RCC 7860 (cell line): ENCODE measurements around the gene PDLIM7.

Experiments used
- DNase-seq: peaks from one replicate; pipeline ENCODE4 v3.0.0-alpha.2; 2015; ENCODE audit warnings: low spot score
- FAIRE-seq: peaks from 2 replicates; lab custom pipeline; 2012; peaks lifted over from hg19 to GRCh38; lab: Jason Lieb, UNC

PDLIM7 gene

DNA sequence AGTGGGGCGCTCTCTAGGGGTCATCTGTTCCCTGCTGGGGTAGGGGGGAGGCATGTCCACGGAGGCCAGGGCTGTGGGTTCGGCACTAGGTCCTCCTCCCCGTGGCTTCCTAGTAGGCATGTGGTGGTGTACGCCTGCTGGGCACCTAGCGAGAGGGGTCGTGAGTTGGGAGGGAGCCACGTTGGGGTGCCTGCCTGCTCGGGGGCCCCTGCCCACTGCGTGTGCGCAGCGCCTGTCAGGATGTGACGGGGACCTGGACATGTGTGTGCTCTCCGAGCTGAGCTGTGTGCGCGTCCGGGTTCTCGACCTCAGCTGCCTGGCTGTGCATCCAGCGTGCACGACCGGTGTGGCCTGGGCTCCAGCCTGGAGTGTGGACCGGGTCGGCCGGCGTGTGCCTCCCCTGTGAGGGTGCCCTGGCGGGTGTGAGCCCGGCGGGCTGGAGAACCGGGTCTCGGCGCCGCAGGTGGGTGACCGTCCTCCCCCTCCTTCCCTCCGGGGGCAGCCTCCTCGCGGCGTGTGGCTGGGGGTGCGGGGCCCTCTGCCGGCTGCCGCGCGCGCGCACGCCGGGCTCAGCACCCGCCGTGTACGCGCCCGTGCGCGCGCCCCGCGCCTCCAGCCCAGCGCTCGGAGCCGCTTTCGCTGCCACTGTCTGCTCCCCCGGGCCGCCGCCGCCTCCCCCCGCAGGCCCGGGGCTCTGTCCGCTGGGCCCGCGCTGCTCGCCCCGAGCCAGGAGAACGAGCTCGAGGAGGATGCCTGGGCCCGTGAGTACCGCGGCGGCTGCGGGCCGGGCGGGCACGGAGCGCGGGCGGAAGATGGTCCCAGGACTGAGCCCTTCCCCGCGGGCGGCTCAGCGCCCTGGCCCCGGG is 51.0 kb downstream of the PDLIM7 start, which contains the start of gene PRR7:
Gene PRR7, plus strand, starts transcription at position 615 of the 866 bp plus-strand sequence. CDS start 8,254 bp downstream, outside the sequence.
- no peak for FAIRE-seq
- peak; percentile 49 for DNase-seq

DNA sequence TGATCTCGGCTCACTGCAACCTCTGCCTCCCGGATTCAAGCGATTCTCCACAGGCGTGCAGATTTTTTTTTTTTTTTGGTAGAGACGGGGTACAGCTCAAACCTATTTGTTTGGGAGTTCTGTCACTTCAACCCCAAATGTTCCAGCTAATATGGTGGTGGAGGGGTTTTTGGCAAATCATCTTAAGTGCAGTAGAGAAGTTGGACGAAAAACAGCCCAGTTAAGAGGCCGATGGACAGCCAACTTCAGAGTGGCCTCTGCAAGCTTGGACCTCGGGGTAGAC is 51.5 kb downstream of the PDLIM7 start:
- DNase-seq: no peak
- no peak for FAIRE-seq

DNA sequence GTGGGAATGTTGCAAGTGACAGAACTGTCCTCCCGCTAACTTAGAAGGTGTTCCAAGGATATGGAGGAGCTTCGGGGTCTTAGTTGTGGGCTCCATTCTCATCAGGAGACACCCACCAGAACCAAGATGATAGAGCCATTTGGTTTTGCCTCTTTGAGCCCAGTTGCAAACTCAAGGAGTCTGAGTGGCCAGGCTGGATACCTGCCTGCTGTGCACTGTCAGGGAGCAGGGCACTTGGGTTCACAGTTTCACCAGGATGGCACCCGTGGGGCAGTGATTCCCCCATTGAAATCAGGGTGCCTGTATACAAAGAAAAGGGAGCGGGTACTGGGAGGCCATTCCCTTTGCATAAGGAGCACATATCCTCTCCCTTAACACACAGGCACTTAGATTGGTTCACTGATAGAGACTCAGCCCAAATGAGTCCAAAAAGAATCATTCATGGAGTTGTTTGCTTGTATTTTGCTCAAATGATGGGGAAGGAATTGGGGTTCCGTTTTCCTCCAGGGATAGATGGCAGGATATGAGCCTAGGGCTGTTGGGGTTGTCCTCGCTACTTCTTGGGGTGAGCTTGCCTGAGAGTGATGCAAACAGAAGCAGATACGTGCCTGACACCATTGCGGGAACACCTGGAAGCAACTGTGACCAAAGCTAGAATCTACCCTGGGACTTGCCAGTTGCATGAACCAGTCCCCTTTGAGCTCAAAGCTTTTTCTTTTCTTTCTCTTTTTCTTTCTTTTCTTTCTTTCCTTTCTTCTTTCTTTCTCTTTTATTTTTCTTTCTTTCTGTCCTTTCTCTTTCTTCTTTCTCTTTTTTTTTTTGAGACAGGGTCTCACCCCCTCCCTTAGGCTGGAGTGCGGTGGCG is 52.1 kb downstream of the PDLIM7 start:
- no peak for DNase-seq
- FAIRE-seq: no peak

DNA sequence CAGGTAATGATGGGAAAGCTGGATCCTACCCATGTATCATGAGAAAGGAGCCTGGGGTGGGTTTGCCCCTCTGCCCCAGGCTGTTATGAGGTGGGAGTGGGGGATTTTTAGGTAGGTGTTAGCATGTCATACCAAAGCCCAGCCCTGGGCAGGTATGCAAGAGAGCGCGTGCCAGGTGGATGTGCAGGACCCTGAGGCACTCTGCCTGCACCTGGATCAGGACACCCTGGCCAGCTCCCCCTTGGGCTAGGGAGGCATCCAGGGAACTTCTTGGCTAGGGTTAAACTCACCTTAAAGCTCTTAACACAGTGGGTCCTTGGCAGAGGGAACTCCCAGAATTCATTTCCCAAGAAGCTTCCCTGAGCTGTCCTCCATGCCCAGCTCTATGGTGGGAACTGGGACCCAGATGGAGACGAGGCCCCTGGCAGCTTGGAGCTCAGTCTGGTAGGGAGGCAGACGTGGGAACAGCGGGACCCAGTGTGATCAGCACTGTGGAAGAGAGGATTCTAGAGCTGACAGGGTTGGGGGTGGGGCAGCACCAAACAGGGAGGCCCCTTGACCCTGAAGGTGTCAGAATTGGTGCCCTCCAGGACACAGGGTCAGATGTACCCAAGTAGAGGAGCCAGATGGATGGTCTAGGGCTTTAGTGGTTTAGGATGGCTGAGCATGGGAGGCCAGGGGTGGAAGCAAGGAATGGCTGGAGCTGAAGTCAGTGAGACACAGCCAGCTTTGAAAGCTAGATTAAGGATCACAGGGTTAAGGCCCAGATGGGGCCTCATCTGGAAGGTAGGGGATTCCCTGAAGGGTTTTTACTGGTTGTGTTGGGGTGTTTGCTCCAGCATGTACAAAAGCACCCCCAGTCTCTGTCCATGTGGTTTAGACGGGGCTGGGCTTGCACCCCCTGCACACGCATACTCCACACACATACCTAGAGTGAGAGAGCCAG is 53.0 kb downstream of the PDLIM7 start:
- no peak for DNase-seq
- FAIRE-seq: no peak

DNA sequence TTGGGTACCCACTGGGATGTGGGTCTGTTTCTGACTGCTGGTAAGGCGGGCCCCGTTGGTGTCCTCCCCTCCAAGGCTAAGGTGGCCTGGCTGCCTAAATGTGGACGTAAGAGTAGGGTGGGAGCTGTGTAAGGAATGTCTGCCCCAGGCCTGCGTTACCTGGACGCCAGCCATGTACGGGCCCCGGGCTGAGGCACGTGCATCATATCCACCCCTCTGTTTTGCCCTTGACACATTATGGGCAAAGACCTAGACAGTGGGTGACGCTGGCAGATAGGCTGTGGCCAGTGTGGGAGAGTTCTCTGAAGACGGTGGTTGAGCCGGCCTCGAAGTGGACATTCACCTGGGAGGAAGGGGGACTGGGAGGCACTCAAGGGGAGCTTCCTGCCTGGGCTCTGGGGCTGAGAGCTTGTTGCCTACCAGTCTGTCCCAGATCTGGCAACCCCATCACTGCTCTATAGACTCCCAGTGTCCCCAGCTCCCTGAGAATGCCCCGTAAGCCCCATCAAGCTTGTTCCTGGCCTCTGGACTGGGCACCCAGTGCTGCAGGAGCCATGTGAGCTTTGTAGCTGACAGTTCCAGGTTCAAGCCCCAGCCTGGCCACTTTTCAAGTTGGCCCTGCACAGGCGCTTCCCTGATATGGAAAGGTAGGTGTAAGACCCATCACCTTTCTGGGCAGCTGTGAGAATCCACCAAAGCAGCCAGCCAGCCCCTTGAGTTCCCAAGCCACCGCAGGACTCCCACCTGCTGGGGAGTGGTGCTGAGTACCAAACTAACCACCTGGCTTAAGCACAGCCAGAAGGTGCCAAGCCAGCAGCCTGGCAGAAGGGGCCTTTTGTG is 54.0 kb downstream of the PDLIM7 start:
- no peak for FAIRE-seq
- DNase-seq: no peak

DNA sequence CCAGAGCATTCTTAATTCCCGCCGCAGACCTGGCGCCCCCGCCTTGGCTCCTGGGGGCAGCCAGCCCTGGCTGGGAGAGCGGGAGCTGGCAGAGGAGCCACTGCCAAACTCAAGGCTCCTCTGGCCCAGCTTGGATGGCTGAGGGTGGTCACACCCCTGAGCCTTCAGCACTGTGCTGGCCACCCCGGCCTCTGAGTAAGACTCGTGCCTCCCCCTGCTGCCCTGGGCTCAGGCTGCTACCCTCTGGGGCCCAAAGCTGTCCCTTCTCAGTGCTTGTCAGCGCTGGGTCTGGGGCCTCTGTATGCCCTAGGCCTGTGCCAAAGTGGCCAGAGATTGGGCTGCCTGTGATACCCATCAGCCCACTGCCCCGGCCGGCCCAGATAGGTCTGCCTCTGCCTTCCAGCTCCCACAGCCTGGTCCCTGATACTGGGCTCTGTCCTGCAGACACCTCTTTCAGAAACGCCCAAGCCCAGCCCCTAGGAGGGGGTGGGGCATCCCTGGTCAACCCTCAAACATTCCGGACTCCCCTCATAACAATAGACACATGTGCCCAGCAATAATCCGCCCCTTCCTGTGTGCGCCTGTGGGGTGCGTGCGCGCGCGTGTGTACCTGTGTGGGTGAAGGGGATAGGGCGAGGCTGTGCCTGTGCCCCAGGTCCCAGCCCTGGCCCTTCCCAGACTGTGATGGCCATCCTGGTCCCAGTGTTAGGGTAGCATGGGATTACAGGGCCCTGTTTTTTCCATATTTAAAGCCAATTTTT is 55.2 kb downstream of the PDLIM7 start:
- FAIRE-seq: no peak

DNA sequence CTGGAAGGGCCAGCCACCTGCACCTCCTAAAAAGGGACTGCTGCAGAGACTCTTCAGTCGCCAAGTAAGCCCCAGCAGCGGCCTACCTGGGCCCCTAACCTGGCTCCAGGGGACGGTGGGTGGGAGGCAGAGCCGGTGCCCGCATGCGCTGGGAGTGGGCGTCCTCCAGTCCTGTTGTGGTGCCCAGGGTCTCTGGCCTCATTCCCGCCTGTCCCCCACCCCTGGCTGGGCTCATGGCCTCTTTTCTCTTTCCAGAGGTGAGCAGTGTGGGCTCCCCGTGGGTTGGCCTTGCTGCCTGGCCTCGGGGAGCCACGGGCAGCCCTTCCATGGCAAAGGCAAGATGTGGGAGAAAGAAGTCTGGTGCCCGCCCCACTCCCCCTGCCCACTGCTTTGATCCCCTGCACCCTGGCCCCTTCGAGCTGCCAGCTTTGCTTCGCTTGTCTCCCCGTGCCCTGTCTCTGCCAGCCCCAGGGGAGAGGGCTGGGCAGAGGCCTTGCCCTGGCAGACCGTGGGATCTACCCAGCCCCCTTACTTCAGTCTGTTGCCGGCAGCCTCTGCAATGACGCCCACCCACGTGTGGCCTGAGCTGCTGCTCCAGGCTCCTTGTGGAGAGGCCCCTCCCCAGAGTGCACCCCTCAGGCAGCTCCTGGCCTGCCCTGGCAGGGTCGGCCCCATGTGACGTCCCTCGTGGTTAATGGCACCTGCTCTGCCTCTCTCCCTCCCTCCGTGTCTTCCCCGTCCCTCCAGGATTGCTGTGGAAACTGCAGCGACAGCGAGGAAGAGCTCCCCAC is 56.2 kb downstream of the PDLIM7 start:
- no peak for DNase-seq
- no peak for FAIRE-seq

More for the DNA sequence above, 55.2 kb downstream of the PDLIM7 start:
- DNase-seq: no peak

DNA sequence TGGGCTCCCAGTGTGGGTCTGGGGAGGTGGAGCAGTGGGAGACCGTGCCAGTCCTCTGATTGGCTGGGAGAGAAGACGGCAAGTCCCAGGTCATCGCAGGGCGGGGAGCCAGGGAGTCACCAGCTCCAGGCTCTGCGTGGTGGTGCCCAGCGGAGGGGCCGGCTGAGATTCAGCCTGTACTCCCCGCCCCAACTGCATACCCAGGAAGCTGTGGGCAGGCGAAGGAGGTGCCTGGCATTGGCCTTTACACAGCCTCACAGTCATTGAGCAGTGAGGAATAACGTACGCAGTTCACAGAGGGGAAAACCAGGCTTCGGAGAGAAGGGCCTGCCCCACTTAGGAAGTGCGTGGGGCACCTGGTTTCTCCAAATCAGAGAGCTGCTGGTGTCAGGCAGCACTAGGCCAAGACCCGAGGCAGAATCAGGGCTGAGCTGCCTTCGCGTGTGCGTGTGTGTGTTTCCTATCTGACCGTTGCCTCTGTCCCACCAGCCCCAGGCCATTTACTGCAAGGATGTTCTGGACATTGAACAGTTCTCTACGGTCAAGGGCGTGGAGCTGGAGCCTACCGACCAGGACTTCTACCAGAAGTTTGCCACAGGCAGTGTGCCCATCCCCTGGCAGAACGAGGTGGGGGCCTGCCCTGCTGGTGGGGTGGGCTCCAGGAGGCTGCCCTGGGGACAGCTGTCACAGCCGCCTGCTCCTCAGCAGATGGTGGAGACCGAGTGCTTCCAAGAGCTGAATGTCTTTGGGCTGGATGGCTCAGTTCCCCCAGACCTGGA is 57.0 kb downstream of the PDLIM7 start:
- DNase-seq: no peak
- no peak for FAIRE-seq

DNA sequence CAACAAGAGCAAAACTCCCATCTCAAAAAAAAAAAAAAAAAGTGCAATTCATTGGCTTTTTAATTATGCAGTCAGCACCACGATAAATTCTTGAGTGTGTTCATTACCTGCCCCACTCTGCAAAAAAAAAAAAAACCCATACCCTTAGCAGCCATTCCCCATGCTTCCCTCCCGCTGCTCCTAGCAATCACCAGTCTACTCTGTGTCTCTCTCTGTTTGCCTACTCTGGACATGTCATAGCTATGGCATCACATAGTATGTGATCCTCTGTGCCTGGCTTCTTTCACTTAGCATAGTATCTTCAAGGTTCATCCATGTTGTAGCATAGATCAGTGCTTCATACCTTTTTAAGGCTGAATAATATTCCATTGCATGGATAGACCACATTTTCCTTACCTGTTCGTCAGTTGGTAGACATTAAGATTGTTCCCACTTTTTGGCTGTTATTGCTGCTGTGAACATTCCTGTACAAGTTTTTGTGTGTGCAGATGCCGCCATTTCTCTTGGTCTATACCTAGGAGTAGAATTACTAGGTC is 57.8 kb downstream of the PDLIM7 start:
- DNase-seq (no peak), FAIRE-seq (no peak)

DNA sequence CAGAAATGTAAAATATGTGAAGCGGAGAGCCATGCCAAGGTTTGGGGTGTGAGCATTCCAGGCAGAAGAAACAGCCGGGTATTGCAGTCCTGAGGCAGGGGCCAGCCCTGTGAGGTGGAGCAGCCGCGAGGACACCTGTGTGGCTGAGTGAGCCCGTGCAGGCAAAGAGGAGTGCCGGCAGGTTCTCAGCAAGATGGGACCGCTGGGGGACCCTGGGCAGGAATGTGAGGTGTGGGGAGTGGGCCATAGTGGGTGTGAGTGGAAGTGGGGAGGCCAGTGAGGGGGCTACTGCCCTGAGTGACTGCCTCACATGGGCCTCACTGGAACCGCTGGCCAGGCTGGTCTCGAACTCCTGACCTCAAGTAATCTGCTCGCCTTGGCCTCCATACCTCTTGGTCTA is 58.9 kb downstream of the PDLIM7 start:
- DNase-seq (no peak), FAIRE-seq (no peak)

DNA sequence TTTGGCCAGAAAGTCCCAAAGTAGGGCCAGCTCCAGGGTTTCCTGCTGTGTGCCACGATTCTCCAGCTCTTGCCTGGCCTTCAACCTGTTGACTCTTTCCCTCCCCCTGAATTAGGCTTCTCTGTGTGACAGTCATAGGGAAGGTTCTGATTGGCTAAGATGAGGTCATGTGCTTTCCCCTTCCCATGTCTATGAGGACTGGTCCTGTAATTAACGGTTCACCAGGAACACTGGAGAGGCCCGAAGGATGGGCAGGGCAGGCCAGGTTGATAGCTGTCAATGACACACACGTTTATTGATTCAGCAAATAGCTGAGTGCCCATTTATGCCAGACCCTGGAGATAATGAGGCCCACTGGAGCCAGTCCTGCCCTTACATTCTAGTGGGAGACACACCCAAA is 59.8 kb downstream of the PDLIM7 start:
- FAIRE-seq (no peak), DNase-seq (no peak)

DNA sequence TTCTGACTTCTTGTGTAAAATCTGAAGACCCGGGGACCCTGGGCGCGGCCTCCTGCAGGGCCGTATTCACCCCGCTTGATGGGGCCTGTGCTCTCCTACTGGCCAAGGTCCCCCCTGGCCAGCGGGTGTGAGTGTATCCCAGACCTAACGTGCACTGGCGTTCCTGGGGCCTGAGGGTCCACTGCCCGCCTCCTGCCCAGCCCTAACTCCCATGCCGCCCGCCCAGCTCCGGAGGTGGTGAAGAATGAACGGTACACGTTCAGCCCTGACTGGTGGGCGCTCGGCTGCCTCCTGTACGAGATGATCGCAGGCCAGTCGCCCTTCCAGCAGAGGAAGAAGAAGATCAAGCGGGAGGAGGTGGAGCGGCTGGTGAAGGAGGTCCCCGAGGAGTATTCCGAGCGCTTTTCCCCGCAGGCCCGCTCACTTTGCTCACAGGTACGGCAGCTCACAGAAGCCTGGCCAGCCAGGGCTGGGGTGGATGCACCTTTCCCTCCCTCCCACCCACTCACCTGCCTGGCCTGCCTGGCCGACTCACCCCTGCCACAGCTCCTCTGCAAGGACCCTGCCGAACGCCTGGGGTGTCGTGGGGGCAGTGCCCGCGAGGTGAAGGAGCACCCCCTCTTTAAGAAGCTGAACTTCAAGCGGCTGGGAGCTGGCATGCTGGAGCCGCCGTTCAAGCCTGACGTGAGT is 61.4 kb downstream of the PDLIM7 start:
- no peak for FAIRE-seq

DNA sequence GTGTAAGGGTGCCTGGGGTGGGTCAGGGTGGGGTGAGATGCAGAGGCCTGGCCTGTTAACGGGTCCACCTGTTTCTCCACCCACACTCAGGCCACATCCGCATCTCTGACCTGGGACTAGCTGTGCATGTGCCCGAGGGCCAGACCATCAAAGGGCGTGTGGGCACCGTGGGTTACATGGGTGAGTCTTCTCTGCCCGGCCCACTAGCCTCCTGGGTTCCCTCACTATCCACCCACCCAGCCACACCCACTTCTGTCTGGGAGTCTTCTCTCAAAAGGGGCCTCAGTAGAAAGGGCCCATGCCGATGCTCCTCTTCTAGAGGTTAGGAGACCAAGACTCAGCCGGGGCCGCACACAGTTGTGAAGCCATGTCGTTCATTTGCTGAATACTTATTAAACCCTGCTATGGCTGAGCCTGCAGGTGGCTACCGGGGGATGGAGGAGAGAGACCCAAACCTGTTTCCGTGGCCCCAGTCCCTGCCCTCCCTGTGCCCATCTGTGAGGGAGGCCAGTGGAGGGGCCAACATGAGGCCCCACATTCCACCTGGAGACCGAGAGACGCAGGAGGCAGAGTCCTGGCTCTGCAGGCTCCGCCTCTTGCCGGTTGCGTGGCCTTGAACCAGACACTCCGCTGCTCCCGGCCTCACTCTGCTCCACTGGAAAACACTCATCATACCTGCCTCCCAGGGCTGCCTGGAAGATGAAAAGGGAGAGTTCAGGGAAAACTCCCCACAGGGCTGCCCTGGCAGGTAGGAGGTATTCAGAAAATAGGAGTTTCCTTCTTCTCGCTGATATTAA is 62.3 kb downstream of the PDLIM7 start:
- DNase-seq: no peak
- no peak for FAIRE-seq

More for the DNA sequence above, 61.4 kb downstream of the PDLIM7 start:
- no peak for DNase-seq

DNA sequence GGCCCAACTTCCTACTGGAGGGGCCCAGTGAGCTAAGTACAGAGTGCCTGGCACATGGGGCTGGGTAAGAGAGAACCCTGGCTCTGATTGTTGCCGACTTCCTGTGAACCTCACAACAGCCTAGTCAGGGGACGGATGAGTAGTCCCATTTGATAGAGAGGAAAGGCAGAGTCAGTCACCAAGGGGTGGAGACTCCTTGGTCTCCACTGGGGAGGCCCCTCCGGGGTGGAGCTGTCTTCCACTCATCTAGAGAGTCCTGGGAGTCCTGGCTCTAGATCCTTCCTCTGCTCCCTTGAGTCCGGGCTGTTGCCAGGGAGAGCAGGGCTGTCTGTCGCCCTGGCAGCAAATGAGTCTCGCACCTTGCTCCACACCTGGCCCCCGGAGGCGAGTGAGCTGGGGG is 63.0 kb downstream of the PDLIM7 start:
- FAIRE-seq (no peak), DNase-seq (peak; percentile 69)

DNA sequence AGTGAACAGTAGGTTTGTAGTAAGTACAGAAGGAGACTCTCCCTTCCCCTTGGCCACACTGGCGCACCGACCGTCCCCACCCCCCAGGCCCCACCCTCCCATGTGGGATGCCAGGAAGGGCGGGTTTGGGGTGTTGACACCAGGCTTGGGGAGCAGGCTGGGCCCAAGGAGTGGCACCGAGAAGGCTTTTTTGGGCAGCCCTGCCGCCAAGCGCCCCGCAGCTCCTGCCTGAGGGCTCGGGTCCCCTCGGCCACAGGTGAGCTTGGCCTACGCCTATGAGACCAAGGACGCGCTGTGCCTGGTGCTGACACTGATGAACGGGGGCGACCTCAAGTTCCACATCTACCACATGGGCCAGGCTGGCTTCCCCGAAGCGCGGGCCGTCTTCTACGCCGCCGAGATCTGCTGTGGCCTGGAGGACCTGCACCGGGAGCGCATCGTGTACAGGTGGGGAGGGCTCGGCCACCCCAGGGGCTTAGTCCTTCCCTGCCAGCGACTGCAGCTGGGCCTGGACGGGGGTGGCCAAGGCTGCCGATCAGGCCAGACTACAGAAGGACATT is 63.7 kb downstream of the PDLIM7 start:
- no peak for DNase-seq
- no peak for FAIRE-seq
